HAP-1 (cell line): Measurements from ENCODE around the gene CHRNG.

Source experiments
- DNase-seq, 2 experiments: peaks; one replicate each; pipeline ENCODE4 v3.0.0-alpha.2; 2016 to 2020; ENCODE audit warnings: low spot score in 2 of 2
- H3K27me3 ChIP-seq: fragments of 250-450 bp; sonication (Bioruptor Pico); 2 replicates; pipeline ENCODE4 v1.5.1; 2020; ENCODE audit warnings: low read depth, mild to moderate bottlenecking, moderate library complexity
- H3K36me3 ChIP-seq: fragments of 250-450 bp; sonication (Bioruptor Pico); replicated peaks from 2 replicates; pipeline ENCODE4 v1.5.1; 2020; ENCODE audit warnings: mild to moderate bottlenecking
- H3K4me1 ChIP-seq: fragments of 250-450 bp; sonication (Bioruptor Pico); 2 replicates; pipeline ENCODE4 v1.5.1; 2020; ENCODE audit warnings: mild to moderate bottlenecking
- H3K4me3 ChIP-seq: fragments of 250-450 bp; sonication (Bioruptor Pico); 2 replicates; pipeline ENCODE4 v1.5.1; 2020; ENCODE audit warnings: mild to moderate bottlenecking, moderate library complexity
- H3K9me3 ChIP-seq: fragments of 250-450 bp; sonication (Bioruptor Pico); 2 replicates; pipeline ENCODE4 v1.5.1; 2020; ENCODE audit warnings: mild to moderate bottlenecking, moderate library complexity
- in situ Hi-C: fragments of 300-500 bp; cut with MboI; formaldehyde crosslinking; loops from 3 replicates; pipeline ENCODE4 v1.14.3; 2020; ENCODE audit warnings: low sequenced_read_pairs, inconsistent platforms, mixed read lengths

The CHRNG gene, protein sequence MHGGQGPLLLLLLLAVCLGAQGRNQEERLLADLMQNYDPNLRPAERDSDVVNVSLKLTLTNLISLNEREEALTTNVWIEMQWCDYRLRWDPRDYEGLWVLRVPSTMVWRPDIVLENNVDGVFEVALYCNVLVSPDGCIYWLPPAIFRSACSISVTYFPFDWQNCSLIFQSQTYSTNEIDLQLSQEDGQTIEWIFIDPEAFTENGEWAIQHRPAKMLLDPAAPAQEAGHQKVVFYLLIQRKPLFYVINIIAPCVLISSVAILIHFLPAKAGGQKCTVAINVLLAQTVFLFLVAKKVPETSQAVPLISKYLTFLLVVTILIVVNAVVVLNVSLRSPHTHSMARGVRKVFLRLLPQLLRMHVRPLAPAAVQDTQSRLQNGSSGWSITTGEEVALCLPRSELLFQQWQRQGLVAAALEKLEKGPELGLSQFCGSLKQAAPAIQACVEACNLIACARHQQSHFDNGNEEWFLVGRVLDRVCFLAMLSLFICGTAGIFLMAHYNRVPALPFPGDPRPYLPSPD

DNA sequence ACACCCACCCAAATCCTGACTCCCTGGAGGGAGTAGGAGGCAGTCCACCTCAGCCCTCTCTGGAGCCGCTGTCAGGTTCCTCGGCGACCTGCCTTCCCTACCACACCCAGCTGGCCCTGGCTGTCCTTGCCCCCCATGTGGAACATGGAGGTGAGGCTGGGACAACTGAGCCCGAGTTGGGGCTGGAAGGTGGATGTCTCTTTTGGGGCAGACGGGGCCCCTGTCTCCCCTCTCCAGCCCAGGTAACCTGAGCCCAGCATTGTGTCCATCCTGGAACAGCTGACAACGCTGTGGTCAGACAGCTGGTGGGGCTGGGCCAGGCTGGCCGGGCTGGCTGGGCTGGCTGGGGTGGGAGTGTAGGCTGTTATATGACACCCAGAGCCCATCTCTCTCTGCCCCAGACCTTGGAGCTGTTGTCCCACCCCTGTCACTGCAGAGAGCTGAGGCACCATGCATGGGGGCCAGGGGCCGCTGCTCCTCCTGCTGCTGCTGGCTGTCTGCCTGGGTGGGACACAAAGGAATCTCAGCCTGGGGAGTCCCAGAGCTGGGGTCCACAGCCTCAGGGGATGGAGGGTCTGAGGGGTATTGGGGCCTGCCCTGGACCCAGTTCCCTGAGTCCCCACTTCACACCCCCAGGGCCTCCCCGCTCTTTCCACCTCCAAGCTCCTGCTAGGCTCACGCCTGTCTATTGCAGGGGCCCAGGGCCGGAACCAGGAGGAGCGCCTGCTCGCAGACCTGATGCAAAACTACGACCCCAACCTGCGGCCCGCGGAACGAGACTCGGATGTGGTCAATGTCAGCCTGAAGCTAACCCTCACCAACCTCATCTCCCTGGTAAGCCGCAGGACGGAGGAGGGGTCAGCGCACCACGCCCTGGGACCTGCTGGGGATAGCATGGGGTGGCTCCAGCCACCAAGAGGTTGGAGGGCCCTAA lies at the start of gene CHRNG:
TSS of gene CHRNG (plus strand) at position 395 of the 934 bp plus-strand sequence. CDS start at position 451, 56 bp downstream.
- Histone ChIP-seq H3K9me3 (no peaks in the 10 kb centered on the region), H3K36me3 (no peaks in the 10 kb centered on the region), H3K4me3 (no peak within 1 kb of the TSS), H3K27me3 (no peaks in the 10 kb centered on the region), H3K4me1 (no peaks in the 10 kb centered on the region)
- in situ Hi-C loops: no loop called here
- no peak for DNase-seq

- Histone ChIP-seq H3K9me3 (no peaks in the 10 kb centered on the region), H3K4me3 (no peak overlapping the region), H3K36me3 (no peaks in the 10 kb centered on the region), H3K4me1 (no peaks in the 10 kb centered on the region), H3K27me3 (peaks cover 33% of the 10 kb centered on the region)
- in situ Hi-C loops: no loop called here
- DNase-seq: no peak
Observed at GRCh38 chr2:232490221-232491138, 49.0 kb upstream of the CHRNG start.

- peaks cover 25% of the 10 kb centered on the region for H3K27me3 ChIP-seq
- in situ Hi-C loops: no loop called here
- no peaks in the 10 kb centered on the region for H3K36me3 ChIP-seq
- no peak overlapping the region for H3K4me3 ChIP-seq
- H3K4me1 ChIP-seq: no peaks in the 10 kb centered on the region
- no peak for DNase-seq
- H3K9me3 ChIP-seq: no peaks in the 10 kb centered on the region
Observed at GRCh38 chr2:232491139-232491780, 48.2 kb upstream of the CHRNG start.

- H3K36me3 ChIP-seq: no peaks in the 10 kb centered on the region
- H3K9me3 ChIP-seq: no peaks in the 10 kb centered on the region
- DNase-seq: no peak
- in situ Hi-C loops: no loop called here
- H3K4me1 ChIP-seq: no peaks in the 10 kb centered on the region
- peaks cover 16% of the 10 kb centered on the region for H3K27me3 ChIP-seq
- no peak overlapping the region for H3K4me3 ChIP-seq
Observed at GRCh38 chr2:232492236-232492848, 47.1 kb upstream of the CHRNG start.

DNA sequence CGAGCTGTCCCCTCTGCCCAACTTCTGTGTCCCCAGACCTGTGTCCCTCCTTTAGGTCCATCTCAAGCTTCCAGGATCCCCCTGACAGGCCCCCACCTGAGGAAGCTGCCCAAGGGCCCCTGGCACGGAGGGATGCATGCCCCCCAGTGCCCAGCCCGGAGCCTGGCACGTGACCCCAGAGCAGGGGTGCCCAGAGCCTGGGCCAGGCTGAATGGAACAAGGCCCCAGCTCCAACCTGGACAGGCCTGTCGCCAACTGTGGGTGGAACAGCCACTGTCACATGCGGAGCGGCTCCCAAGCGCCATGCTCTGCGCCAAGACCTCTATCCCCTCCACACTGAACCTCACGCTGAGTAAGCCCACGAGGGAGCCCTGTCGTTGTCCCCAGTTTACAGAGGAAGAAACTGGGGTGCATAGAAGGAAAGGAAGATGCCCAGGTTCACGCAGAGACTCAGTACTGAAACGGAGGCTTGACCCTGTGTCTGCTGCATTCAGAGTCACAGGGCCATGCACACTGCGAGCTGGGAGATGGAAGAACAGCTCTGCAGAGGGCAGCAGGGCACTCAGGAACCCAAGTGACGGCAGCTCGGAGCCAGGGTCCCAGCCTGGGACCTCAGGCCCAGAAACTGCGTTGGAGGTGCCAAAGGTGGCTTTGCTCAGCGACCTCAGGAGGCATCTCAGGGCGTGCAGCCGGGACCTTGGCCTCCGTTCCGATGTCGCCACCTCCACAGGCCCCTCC lies 46.4 kb upstream of the CHRNG start:
- Histone ChIP-seq H3K27me3 (peaks cover 12% of the 10 kb centered on the region), H3K4me3 (no peak overlapping the region), H3K4me1 (no peaks in the 10 kb centered on the region), H3K36me3 (no peaks in the 10 kb centered on the region), H3K9me3 (no peaks in the 10 kb centered on the region)
- in situ Hi-C loops: no loop called here
- DNase-seq: no peak

GRCh38 chr2:232493701-232494474 lies 45.6 kb upstream of the CHRNG start:
- H3K4me3 ChIP-seq: no peak overlapping the region
- in situ Hi-C loops: no loop called here
- H3K9me3 ChIP-seq: no peaks in the 10 kb centered on the region
- no peaks in the 10 kb centered on the region for H3K4me1 ChIP-seq
- DNase-seq: no peak
- H3K27me3 ChIP-seq: peaks cover 4% of the 10 kb centered on the region
- no peaks in the 10 kb centered on the region for H3K36me3 ChIP-seq

DNA sequence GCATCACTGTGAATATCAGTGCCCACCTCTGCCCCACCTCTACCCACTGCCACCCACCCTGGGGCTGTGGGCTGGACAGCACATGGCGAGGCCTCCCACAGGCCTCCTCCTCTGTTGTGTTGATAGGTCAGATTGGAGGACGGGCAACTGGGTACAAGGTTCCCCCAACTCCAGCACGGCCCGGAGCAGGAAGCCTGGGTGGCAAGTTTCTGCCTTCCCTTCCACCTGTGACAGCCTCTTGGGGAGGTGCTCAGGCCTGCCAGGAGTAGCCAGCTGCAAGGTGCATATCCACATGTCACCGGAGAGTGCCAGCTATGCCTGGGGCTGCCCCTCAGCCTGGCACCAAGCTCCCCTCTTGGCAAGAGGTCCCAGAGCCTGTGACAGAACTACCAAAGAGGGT lies 45.0 kb upstream of the CHRNG start:
- no peaks in the 10 kb centered on the region for H3K4me1 ChIP-seq
- no peak overlapping the region for H3K4me3 ChIP-seq
- DNase-seq: no peak
- in situ Hi-C loops: no loop called here
- H3K27me3 ChIP-seq: no peaks in the 10 kb centered on the region
- no peaks in the 10 kb centered on the region for H3K9me3 ChIP-seq
- H3K36me3 ChIP-seq: no peaks in the 10 kb centered on the region

DNA sequence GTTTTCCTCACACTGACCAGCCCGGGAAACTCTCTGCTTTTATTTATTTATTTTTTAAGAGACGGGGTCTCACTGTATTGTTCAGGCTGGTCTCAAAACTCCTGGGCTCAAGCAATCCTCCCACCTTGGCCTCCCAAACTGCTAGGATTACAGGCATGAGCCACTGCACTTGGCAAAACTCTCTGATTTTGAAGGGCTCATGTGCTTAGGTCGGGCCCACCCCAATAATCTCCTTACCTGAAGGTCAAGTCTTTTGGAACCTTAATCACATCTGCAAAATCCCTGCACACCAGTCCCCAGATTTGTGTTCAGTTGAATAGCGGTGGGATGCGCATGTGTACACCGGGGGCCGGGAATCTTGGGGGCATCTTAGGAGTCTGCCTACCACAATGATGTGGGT lies 44.2 kb upstream of the CHRNG start:
- H3K27me3 ChIP-seq: no peaks in the 10 kb centered on the region

DNA sequence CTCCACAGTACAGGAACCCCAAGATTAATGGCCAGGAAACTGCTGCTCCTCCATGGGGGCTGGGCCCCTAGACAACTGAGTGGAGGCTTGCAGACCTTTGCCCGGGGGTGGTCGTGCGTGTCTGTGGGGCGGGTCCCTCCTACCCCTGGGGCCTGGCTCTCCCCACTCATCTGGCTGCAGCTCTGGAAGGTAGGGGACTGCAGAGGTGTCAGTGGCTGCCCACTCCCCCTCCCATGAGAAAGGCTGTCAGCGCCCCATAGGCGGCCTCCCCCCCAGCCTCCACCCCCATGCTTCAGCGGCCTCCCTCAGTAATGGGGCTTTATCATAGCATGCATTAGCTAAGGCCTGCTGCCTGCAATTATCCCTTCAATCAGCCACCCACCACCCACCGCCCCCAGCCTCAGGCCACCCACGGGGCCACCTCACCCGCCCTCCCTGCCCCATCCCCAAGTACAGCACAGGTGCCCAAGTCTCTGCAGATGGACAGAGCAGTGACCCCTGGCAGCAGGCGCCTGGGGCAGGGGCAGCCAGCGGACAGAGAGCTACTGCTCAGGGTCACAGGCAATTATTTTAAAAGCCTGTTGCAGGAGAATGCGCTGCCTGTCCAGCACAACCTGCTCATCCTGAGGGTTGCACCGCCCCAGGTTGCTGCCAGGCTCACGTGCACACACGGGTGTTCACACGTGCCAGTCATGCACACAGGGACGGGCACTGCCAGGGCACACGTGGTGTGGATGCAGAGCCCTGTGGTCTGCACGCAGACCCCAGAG lies 42.8 kb upstream of the CHRNG start:
- Histone ChIP-seq H3K36me3 (no peaks in the 10 kb centered on the region), H3K9me3 (no peaks in the 10 kb centered on the region), H3K4me1 (peaks cover 6% of the 10 kb centered on the region; the same call in 1 of the 2 replicates), H3K4me3 (no peak overlapping the region), H3K27me3 (no peaks in the 10 kb centered on the region)
- in situ Hi-C loops: no loop called here
- no peak for DNase-seq

More for the DNA sequence above, 44.2 kb upstream of the CHRNG start:
- in situ Hi-C loops: no loop called here
- no peaks in the 10 kb centered on the region for H3K4me1 ChIP-seq
- no peaks in the 10 kb centered on the region for H3K9me3 ChIP-seq
- no peaks in the 10 kb centered on the region for H3K36me3 ChIP-seq
- no peak for DNase-seq
- H3K4me3 ChIP-seq: no peak overlapping the region

DNA sequence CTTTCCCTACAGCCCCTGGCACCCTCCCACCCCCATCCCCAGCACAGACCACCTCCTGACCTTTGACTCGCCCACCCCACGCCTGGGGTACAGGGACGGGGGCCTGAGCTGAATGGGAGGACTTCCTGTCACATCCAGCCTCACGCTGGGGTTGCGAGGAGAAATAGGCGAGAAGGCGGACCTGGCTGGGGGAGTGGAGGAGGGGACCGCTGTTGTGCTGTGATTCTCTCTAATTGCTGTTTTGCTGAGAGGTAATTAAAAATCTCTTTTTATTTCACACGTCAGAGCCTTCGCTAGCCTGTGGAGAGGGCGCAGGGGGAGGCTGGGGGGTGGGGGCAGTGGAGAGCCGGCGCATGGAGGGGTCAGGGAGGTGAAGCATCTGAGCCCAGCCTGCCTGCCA lies 42.1 kb upstream of the CHRNG start:
- no peaks in the 10 kb centered on the region for H3K36me3 ChIP-seq
- no peaks in the 10 kb centered on the region for H3K9me3 ChIP-seq
- H3K27me3 ChIP-seq: no peaks in the 10 kb centered on the region
- DNase-seq: no peak
- in situ Hi-C loops: no loop called here
- no peak overlapping the region for H3K4me3 ChIP-seq
- H3K4me1 ChIP-seq: peaks cover 9% of the 10 kb centered on the region

DNA sequence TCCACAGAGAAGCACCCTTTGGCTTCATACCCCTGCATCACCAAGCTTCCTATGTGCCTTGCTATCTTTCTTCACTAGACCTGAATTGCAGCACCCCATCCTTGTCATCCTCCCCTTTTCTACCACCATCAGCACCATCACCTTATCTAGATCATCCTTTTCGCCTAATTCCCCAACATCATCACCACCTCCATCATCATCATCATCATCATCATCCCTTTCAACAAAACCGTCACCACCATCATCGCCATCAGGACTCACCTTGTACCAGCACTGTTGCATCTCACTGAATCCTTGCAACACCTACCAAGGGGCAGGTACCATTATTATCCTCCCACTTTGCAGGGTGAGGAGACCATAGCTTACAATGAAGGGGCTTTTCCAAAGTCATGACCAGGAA lies 41.0 kb upstream of the CHRNG start:
- H3K4me1 ChIP-seq: peaks cover 14% of the 10 kb centered on the region
- H3K4me3 ChIP-seq: no peak overlapping the region
- DNase-seq: no peak
- in situ Hi-C loops: no loop called here
- no peaks in the 10 kb centered on the region for H3K9me3 ChIP-seq
- H3K27me3 ChIP-seq: no peaks in the 10 kb centered on the region
- no peaks in the 10 kb centered on the region for H3K36me3 ChIP-seq
